Measurements from ENCODE around the gene UBE2V1. TPM values are rescaled to one million over a fixed set of nuclear protein-coding genes. Genes with fewer than 3 reads are reported as not detected.

UBE2V1 gene
- total and polyA plus RNA-seq, 2 of the 13 experiments (the other 11 are each of a cell fraction or from before 2014, with no cell fraction given): 81.3 to 132 TPM

- TF ChIP-seq KLF16 (CRISPR knock-in tag; IDR thresholded peaks at IDR 0.05) (peak in 1 of 2 experiments; percentile 88; a peak in 2 of 4 replicates), PPARG (CRISPR knock-in tag; conservative IDR thresholded peaks at IDR 0.05) (peak; percentile 77), DR1 (CRISPR knock-in tag; IDR thresholded peaks at IDR 0.05) (no peak; the same call in 1 of the 2 replicates), ZNF501 (CRISPR knock-in tag; IDR thresholded peaks at IDR 0.05) (peak; percentile 99), ZNF597 (CRISPR knock-in tag; IDR thresholded peaks at IDR 0.05) (no peak), ZNF350 (CRISPR knock-in tag; IDR thresholded peaks at IDR 0.05; ENCODE audit: borderline replicate concordance, low read depth) (peak; percentile 55; the same call in 1 of the 2 replicates), ZNF143 (CRISPR knock-in tag; IDR thresholded peaks at IDR 0.05) (peak; percentile 100), EZH2 (conservative IDR thresholded peaks at IDR 0.05; ENCODE audit: low read depth, low read length) (no peak), ZNF574 (CRISPR knock-in tag; IDR thresholded peaks at IDR 0.05) (peak; percentile 94), ZBTB49 (CRISPR knock-in tag; IDR thresholded peaks at IDR 0.05; ENCODE audit: borderline replicate concordance) (no peak), TOE1 (CRISPR knock-in tag; IDR thresholded peaks at IDR 0.05) (peak; percentile 90), SKIL (CRISPR knock-in tag; IDR thresholded peaks at IDR 0.05; ENCODE audit: borderline replicate concordance) (no peak), PATZ1 (CRISPR knock-in tag; IDR thresholded peaks at IDR 0.05) (peak; percentile 40; the same call in 1 of the 2 replicates), ETV6 (CRISPR knock-in tag; conservative IDR thresholded peaks at IDR 0.05) (0 out of 2 replicates have a peak, but pooled peaks have one; percentile 37), ZNF44 (CRISPR knock-in tag; IDR thresholded peaks at IDR 0.05) (no peak), HOMEZ (CRISPR knock-in tag; IDR thresholded peaks at IDR 0.05; ENCODE audit: low read depth) (peak; percentile 93)
These were observed 2.8 kb upstream of the UBE2V1 start (continued) for GRCh38 chr20:50115591-50116367.
